ENCODE measurements around the gene LYST.
A peak's percentile ranks its signal among the peaks of the same experiment; 100 is the strongest.

Gene LYST

DNA sequence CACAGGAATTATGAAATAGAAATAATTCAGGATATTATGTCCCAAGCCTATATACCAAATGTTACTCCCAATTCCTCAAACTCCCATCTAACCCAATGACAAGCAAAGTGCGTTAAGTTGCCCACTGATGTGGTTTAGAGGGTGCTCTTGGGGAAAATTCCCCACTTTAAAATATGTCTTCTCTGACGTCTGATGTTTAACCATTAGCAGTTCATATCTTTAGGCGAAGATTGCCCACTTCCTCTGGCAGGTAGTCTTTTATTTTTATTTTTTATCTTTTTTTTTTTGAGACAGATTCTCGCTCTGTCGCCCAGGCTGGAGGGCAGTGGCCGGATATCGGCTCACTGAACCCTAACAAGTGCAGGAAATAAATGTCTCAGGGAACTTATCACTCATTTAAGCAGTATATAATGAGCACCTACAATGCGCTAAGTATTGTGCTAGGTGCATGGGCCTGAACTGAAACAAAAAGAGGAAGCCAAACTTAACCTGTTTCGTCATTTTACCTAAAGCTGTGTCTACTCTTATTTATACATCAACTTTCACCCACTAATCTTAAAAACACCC lies 1.3 kb upstream of the LYST start:
- Histone ChIP-seq H3K27ac (ENCODE audit: low read length) (no peak overlapping the region), H3K4me3 (ENCODE audit: low read length) (no peak overlapping the region)
- 100% methylated on average over 1 of the region's 9 CpGs for WGBS (ENCODE audit: insufficient coverage, insufficient read length)

DNA sequence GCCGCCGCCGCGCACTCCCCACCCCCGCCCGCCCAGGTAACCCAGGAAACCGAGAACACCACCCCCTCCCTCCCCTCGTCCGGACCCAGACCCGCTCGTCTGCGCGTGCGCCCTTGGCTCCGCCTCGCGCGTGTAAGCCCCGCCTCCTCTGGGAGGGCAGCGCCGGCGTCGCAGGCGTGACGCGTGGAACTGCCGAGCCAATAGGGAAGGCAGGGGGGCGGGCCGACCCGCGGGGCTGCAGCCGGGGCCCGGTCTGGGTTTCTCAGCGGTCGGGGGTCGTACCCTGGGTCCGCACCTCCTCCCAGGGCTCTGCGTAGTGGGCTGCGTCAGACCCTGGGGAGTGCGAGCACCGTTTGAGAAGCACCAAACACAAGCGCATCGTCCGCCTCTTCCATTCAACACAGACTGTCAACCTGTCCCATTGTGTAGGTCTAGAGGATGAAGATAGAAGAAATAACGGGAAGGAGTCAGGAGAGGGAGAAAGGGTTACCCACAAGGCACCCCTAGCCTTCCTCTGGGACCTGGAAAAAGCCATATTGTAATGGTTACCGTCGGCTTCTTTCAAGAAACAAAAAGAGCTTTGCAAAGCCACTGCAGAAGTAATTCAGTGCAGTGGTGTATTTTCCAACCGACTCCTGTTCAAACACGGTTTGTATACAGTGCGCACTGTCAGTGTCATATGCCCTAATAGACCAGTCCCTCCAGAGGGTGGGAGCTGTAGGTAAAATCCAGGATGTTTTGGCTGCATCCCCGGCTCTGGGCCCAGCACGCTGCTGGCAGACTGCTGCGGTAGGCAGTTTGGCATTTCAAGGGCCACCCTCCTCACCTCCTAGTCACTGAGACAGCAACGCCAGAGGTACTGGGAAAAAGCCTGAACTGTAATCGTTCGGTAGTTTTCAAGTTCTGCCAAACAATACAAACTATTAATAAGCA lies 473 bp upstream of the LYST start:
- Histone ChIP-seq H3K27ac (ENCODE audit: low read length) (no peak overlapping the region), H3K36me3 (ENCODE audit: control insufficient read depth, insufficient read depth, low read length) (no peaks in the 10 kb centered on the region), H3K9me3 (ENCODE audit: control insufficient read depth, insufficient read depth, low read length) (no peaks in the 10 kb centered on the region), H3K27me3 (ENCODE audit: control insufficient read depth, insufficient read depth, low read length) (peaks cover 4% of the 10 kb centered on the region; the same call in 1 of the 2 replicates), H3K4me1 (ENCODE audit: control insufficient read depth, insufficient read depth, low read length) (no peaks in the 10 kb centered on the region), H3K4me3 (ENCODE audit: low read length) (peak overlapping the region; percentile 81; the same call in 1 of the 2 replicates)
- WGBS (ENCODE audit: insufficient coverage, insufficient read length): no CpG with 5 or more reads among the region's 56 CpGs
- DNase-seq (ENCODE audit: low read depth, low spot score): peak; percentile 76

More for the DNA sequence above, 1.3 kb upstream of the LYST start:
- H3K36me3 ChIP-seq (ENCODE audit: control insufficient read depth, insufficient read depth, low read length): no peaks in the 10 kb centered on the region
- H3K4me1 ChIP-seq (ENCODE audit: control insufficient read depth, insufficient read depth, low read length): no peaks in the 10 kb centered on the region
- no peak for DNase-seq (ENCODE audit: low read depth, low spot score)
- H3K9me3 ChIP-seq (ENCODE audit: control insufficient read depth, insufficient read depth, low read length): no peaks in the 10 kb centered on the region
- peaks cover 4% of the 10 kb centered on the region; the same call in 1 of the 2 replicates for H3K27me3 ChIP-seq (ENCODE audit: control insufficient read depth, insufficient read depth, low read length)

DNA sequence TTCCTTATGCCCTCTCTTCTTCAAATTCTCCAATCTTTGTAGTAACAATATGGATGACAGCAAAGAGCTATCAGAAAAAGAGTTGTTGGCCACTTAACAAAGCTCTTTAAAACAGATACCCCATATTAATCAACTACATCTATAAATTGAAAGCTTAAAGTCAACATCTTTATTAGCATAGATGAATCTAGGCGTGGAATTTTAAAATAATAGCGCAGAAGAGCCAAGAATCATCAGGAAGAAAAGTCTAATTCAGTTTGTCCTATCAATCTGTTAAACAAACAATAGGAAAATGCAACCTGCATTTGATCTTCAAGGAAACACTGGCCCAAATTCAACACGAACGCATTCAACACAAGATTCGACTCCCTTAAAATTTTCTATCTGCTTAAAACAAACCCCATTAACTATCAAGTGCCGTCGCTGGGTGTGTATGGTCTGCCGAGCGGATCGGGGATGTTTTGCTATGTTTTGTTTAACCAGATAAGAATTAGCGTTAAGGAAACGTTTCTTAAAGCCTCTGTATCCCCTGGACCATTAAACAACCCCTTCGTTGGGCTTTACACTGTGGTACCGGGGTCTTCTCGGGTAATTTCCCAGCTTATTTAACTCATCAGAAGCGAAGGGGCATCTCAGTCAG lies 1.0 kb downstream of the LYST start:
- Histone ChIP-seq H3K4me1 (ENCODE audit: control insufficient read depth, insufficient read depth, low read length) (no peaks in the 10 kb centered on the region), H3K27ac (ENCODE audit: low read length) (no peak overlapping the region), H3K9me3 (ENCODE audit: control insufficient read depth, insufficient read depth, low read length) (no peaks in the 10 kb centered on the region), H3K36me3 (ENCODE audit: control insufficient read depth, insufficient read depth, low read length) (no peaks in the 10 kb centered on the region), H3K4me3 (ENCODE audit: low read length) (peak overlapping the region; percentile 81; the same call in 1 of the 2 replicates), H3K27me3 (ENCODE audit: control insufficient read depth, insufficient read depth, low read length) (peaks cover 4% of the 10 kb centered on the region; the same call in 1 of the 2 replicates)
- no peak for DNase-seq (ENCODE audit: low read depth, low spot score)
- WGBS (ENCODE audit: insufficient coverage, insufficient read length): no CpG with 5 or more reads among the region's 16 CpGs

DNA sequence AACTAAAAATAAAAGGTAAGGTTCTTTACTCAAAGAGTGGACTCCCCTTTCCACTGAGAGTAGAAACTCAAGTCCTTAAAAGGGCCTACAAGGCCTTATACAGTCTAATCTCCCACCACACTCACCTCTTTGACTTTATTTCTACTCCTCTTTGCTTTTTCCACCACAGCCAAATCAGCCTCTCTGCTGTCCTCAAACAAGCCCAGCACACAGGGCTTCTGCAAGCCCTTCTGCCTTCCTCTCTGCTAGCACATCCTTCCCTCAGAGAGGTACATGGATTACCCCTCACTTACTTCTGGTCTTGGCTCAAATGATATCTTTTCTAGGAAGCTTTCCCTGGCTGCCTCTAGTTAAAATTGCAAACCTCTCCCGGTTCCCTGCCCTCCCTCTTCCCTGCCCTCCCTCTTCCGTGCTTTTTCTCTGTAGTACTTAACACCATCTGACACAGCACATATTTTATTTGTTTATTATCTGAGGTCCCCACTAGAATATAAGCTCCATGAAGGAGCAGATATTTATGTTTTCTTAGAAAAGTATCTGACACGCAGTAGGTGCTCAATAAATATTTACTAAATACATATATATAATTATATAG lies 1.7 kb downstream of the LYST start:
- Histone ChIP-seq H3K27me3 (ENCODE audit: control insufficient read depth, insufficient read depth, low read length) (peaks cover 4% of the 10 kb centered on the region; the same call in 1 of the 2 replicates), H3K36me3 (ENCODE audit: control insufficient read depth, insufficient read depth, low read length) (no peaks in the 10 kb centered on the region), H3K4me1 (ENCODE audit: control insufficient read depth, insufficient read depth, low read length) (no peaks in the 10 kb centered on the region), H3K4me3 (ENCODE audit: low read length) (no peak overlapping the region), H3K27ac (ENCODE audit: low read length) (no peak overlapping the region), H3K9me3 (ENCODE audit: control insufficient read depth, insufficient read depth, low read length) (no peaks in the 10 kb centered on the region)
- no CpG with 5 or more reads among the region's 3 CpGs for WGBS (ENCODE audit: insufficient coverage, insufficient read length)
- no peak for DNase-seq (ENCODE audit: low read depth, low spot score)

DNA sequence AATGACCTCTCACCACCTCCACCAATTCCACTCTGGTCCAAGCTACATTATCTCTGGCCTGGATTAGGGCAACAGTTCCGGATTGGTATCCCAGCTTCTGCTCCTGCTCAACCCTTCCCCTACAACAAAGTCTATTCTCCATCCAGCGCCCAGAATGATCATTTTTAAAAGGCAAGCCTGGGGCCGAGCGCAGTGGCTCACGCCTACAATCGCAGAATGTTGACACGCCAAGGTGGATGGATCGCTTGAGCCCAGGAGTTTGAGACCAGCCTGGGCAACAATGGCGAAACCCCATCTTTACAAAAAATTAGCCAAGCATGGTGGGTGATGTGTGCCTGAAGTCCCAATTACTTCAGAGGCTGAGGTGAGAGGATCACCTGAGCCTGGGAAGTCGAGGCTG lies 2.2 kb downstream of the LYST start:
- no peaks in the 10 kb centered on the region for H3K36me3 ChIP-seq (ENCODE audit: control insufficient read depth, insufficient read depth, low read length)
- WGBS (ENCODE audit: insufficient coverage, insufficient read length): no CpG with 5 or more reads among the region's 10 CpGs
- no peak overlapping the region for H3K27ac ChIP-seq (ENCODE audit: low read length)
- no peaks in the 10 kb centered on the region for H3K4me1 ChIP-seq (ENCODE audit: control insufficient read depth, insufficient read depth, low read length)
- H3K27me3 ChIP-seq (ENCODE audit: control insufficient read depth, insufficient read depth, low read length): peaks cover 4% of the 10 kb centered on the region; the same call in 1 of the 2 replicates
- no peak for DNase-seq (ENCODE audit: low read depth, low spot score)
- no peaks in the 10 kb centered on the region for H3K9me3 ChIP-seq (ENCODE audit: control insufficient read depth, insufficient read depth, low read length)
- H3K4me3 ChIP-seq (ENCODE audit: low read length): no peak overlapping the region

DNA sequence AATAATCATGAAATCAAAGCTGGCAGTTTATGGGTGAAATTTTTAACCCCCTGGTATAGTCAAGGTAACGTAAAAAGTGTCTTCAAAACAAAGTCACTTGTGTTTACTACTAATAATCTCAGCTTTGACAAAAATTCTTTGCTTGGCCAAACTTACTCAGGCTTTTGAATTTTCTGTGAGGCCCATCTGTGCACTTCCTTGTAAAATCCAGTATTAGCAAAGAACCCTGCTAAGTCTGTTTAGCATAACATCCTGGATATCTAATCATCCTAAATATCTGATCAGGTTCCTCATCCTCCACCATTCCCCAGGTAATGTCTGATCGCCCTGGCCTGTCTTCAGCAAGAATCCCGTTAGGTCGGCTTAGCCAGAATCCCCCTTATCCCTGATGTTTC lies 3.0 kb downstream of the LYST start:
- no peak for DNase-seq (ENCODE audit: low read depth, low spot score)
- Histone ChIP-seq H3K27me3 (ENCODE audit: control insufficient read depth, insufficient read depth, low read length) (peaks cover 4% of the 10 kb centered on the region; the same call in 1 of the 2 replicates), H3K4me1 (ENCODE audit: control insufficient read depth, insufficient read depth, low read length) (no peaks in the 10 kb centered on the region), H3K27ac (ENCODE audit: low read length) (no peak overlapping the region), H3K9me3 (ENCODE audit: control insufficient read depth, insufficient read depth, low read length) (no peaks in the 10 kb centered on the region), H3K36me3 (ENCODE audit: control insufficient read depth, insufficient read depth, low read length) (no peaks in the 10 kb centered on the region), H3K4me3 (ENCODE audit: low read length) (no peak overlapping the region)
- WGBS (ENCODE audit: insufficient coverage, insufficient read length): no CpG with 5 or more reads among the region's 4 CpGs

DNA sequence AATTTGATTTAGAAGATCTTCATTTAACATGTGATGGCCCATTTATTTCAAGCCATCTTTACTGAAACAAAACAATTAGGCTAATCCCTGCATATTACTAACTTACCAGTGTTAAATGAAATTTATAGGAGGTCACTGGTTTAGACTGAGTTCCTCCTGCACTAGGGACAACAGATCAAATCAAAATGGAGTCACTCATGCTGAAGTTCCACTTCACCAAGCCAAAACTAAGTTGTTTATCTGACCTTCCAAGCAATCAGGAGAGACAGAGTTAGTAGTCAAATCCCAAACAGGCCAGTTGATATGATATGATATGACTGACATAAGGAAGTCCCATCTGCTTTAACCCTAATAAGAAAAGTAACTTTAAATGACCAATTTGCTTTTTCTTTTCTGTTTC lies 4.8 kb downstream of the LYST start:
- H3K4me1 ChIP-seq (ENCODE audit: control insufficient read depth, insufficient read depth, low read length): no peaks in the 10 kb centered on the region
- H3K27ac ChIP-seq (ENCODE audit: low read length): no peak overlapping the region
- no peaks in the 10 kb centered on the region for H3K36me3 ChIP-seq (ENCODE audit: control insufficient read depth, insufficient read depth, low read length)
- no peak for DNase-seq (ENCODE audit: low read depth, low spot score)
- peaks cover 4% of the 10 kb centered on the region; the same call in 1 of the 2 replicates for H3K27me3 ChIP-seq (ENCODE audit: control insufficient read depth, insufficient read depth, low read length)
- H3K9me3 ChIP-seq (ENCODE audit: control insufficient read depth, insufficient read depth, low read length): no peaks in the 10 kb centered on the region
- no peak overlapping the region for H3K4me3 ChIP-seq (ENCODE audit: low read length)

DNA sequence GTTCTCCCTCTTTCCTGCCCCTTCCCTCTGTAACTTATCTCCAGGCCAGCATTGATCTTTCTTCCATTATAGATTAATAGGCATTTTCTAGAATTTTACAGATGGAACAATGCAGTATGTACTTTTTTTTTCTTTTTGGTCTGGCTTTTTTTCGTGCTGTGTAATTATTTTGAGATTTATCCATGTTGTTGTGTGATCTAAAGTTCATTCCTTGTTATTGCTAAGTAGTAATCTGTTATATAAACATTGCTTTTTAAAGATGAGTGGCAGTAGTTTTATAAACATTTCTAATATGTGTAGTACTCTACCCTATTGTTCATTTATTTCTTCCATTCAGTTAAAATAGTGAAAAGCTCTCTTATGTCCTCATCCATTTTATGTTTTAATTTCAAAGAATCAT lies 5.9 kb downstream of the LYST start:
- Histone ChIP-seq H3K27me3 (ENCODE audit: control insufficient read depth, insufficient read depth, low read length) (peaks cover 4% of the 10 kb centered on the region; the same call in 1 of the 2 replicates), H3K4me1 (ENCODE audit: control insufficient read depth, insufficient read depth, low read length) (no peaks in the 10 kb centered on the region), H3K27ac (ENCODE audit: low read length) (no peak overlapping the region), H3K4me3 (ENCODE audit: low read length) (no peak overlapping the region), H3K36me3 (ENCODE audit: control insufficient read depth, insufficient read depth, low read length) (no peaks in the 10 kb centered on the region), H3K9me3 (ENCODE audit: control insufficient read depth, insufficient read depth, low read length) (no peaks in the 10 kb centered on the region)
- no CpG with 5 or more reads among the region's 1 CpG for WGBS (ENCODE audit: insufficient coverage, insufficient read length)
- DNase-seq (ENCODE audit: low read depth, low spot score): no peak

DNA sequence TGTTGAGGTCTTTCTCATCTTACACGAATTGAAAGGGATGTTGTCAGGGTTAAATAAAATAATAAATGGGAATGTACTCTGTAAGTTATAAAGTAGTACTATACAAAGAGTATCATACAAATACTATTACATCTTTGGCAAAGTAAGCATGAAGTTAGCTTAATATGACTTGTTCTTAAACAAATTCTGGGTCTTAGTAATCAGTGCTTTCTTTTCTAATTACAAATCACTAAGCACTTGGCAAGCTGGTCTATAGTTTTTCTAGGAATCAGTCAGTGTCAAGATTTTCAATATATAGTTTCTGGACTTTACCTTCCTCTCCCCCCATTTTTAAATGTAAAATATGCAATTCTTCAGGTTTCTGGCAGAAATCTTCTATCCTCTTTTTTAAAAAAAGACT lies 6.9 kb downstream of the LYST start:
- Histone ChIP-seq H3K27me3 (ENCODE audit: control insufficient read depth, insufficient read depth, low read length) (peaks cover 2% of the 10 kb centered on the region; the same call in 1 of the 2 replicates), H3K4me3 (ENCODE audit: low read length) (no peak overlapping the region), H3K4me1 (ENCODE audit: control insufficient read depth, insufficient read depth, low read length) (no peaks in the 10 kb centered on the region), H3K9me3 (ENCODE audit: control insufficient read depth, insufficient read depth, low read length) (no peaks in the 10 kb centered on the region), H3K36me3 (ENCODE audit: control insufficient read depth, insufficient read depth, low read length) (no peaks in the 10 kb centered on the region), H3K27ac (ENCODE audit: low read length) (no peak overlapping the region)
- no CpG with 5 or more reads among the region's 1 CpG for WGBS (ENCODE audit: insufficient coverage, insufficient read length)
- DNase-seq (ENCODE audit: low read depth, low spot score): no peak

DNA sequence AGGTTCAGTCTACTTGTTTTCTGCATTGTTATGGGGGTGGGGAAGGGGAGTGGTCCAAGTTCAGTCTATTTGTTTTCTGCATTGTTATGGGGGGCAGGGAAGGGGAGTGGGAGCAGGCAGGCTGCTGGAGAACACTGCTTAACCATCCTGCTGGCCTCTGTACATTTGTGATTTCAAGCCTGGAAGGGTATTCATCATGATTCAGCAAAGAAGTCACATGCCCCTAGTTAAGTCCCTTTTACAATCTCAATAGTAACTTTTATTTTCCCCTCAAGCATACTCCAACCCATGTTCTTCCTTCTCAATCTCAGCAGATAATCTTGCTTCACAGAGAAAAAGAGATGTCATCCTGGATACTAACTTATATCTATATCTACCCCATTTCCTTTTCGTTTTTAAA lies 7.9 kb downstream of the LYST start:
- Histone ChIP-seq H3K4me1 (ENCODE audit: control insufficient read depth, insufficient read depth, low read length) (no peaks in the 10 kb centered on the region), H3K36me3 (ENCODE audit: control insufficient read depth, insufficient read depth, low read length) (no peaks in the 10 kb centered on the region), H3K9me3 (ENCODE audit: control insufficient read depth, insufficient read depth, low read length) (no peaks in the 10 kb centered on the region; the same call in 1 of the 2 replicates), H3K4me3 (ENCODE audit: low read length) (no peak overlapping the region), H3K27ac (ENCODE audit: low read length) (no peak overlapping the region), H3K27me3 (ENCODE audit: control insufficient read depth, insufficient read depth, low read length) (no peaks in the 10 kb centered on the region)
- WGBS (ENCODE audit: insufficient coverage, insufficient read length): no CpG with 5 or more reads among the region's 1 CpG
- no peak for DNase-seq (ENCODE audit: low read depth, low spot score)

Data from iPS DF 6.9 (cell line).